ENCODE results near the gene FAM237B. TPM values are rescaled to one million over a fixed set of nuclear protein-coding genes. Genes with fewer than 3 reads are reported as not detected.

FAM237B gene
- total and polyA plus RNA-seq, 12 donors: not detected

- WGBS, 2 donors: 78 to 80% methylated on average over 5 of the region's 5 CpGs
These were observed 53.7 kb downstream of the FAM237B start for GRCh38 chr7:90267263-90267858.

GRCh38 chr7:90266808-90267207 is 54.3 kb downstream of the FAM237B start:
- Histone ChIP-seq H3K4me3 (no peak overlapping the region), H3K27me3 (no peaks in the 10 kb centered on the region), H3K4me1 (peaks cover 0 to 24% (median 0%) of the 10 kb centered on the region in 9 donors), H3K9me3 (no peaks in the 10 kb centered on the region), H3K27ac (peak overlapping the region in 4 of 10 donors; percentile 3 to 78 (median 22)), H3K36me3 (no peaks in the 10 kb centered on the region)
- DNase-seq (no peak), ATAC-seq (peak in 2 of 8 donors; percentile 27 to 67)
- WGBS, 2 donors: 54 to 67% methylated on average over 3 of the region's 3 CpGs
- intact Hi-C loops (cut with DNase I): loop anchor here in 5 of 10 donors (10.0 kb wide), 3 partner anchors 92 to 112 kb away; partner anchors contain the start of gene STEAP1 (in 3 of the 5)
- no peak for TF ChIP-seq CTCF (IDR thresholded peaks at IDR 0.05)

More at GRCh38 chr7:90267263-90267858, 53.7 kb downstream of the FAM237B start:
- peak overlapping the region in 4 of 10 donors; percentile 3 to 78 (median 22) for H3K27ac ChIP-seq
- DNase-seq (no peak), ATAC-seq (no peak)
- H3K27me3 ChIP-seq: no peaks in the 10 kb centered on the region
- peaks cover 0 to 24% (median 0%) of the 10 kb centered on the region in 9 donors for H3K4me1 ChIP-seq
- no peaks in the 10 kb centered on the region for H3K9me3 ChIP-seq
- intact Hi-C loops (cut with DNase I): loop anchor here in 5 of 10 donors (10.0 kb wide), 3 partner anchors 93 to 113 kb away; partner anchors contain the start of gene STEAP1 (in 3 of the 5)
- no peak overlapping the region for H3K4me3 ChIP-seq
- TF ChIP-seq CTCF (IDR thresholded peaks at IDR 0.05): no peak
- H3K36me3 ChIP-seq: no peaks in the 10 kb centered on the region

Other genes starting within 250 kb of the FAM237B start
- 1 to 10 TPM in 4 of 10 donors, under 1 TPM in 4, not detected in 2; 0.31 to 3.7 (median 0.99) TPM for gene STEAP1, start 166.8 kb downstream of the FAM237B start, total RNA-seq
- gene STEAP1, start 166.8 kb downstream of the FAM237B start, polyA plus RNA-seq: under 1 TPM; 0.29 to 0.80 TPM
- 10 to 100 TPM in 3 of 10 donors, 1 to 10 TPM in 7; 2.7 to 12.8 (median 7.9) TPM for gene STEAP2, start 109.6 kb downstream of the FAM237B start, total RNA-seq
- gene STEAP2, start 109.6 kb downstream of the FAM237B start, polyA plus RNA-seq: 1 to 10 TPM; 1.4 to 5.0 TPM
- 1 to 10 TPM; 1.0 to 4.1 (median 2.8) TPM for gene CFAP69, start 76.1 kb downstream of the FAM237B start, total RNA-seq
- gene CFAP69, start 76.1 kb downstream of the FAM237B start, polyA plus RNA-seq: 1 to 10 TPM in 1 of 2 donors, under 1 TPM in 1; 0.68 to 4.2 TPM
- gene GTPBP10, start 25.4 kb upstream of the FAM237B start, total RNA-seq: 10 to 100 TPM; 20.2 to 27.6 (median 23.7) TPM
- gene GTPBP10, start 25.4 kb upstream of the FAM237B start, polyA plus RNA-seq: 10 to 100 TPM; 15.5 to 20.3 TPM
- gene CLDN12, start 82.2 kb upstream of the FAM237B start, total RNA-seq: 10 to 100 TPM; 25.3 to 47.6 (median 38.2) TPM
- gene CLDN12, start 82.2 kb upstream of the FAM237B start, polyA plus RNA-seq: 10 to 100 TPM; 12.6 to 38.3 TPM
- gene PTTG1IP2, start 148.3 kb upstream of the FAM237B start, total RNA-seq: not detected
- not detected for gene PTTG1IP2, start 148.3 kb upstream of the FAM237B start, polyA plus RNA-seq

Measured in heart right ventricle (tissue), 16 donors.